B cell (primary cell): Measurements from ENCODE around the gene COPS3.

ENCODE experiments used
- CTCF ChIP-seq: fragments of 200-600 bp; IDR thresholded peaks from one replicate; pipeline ENCODE4 v1.8.0; 2022; ENCODE audit warnings: antibody characterized with exemption, mild to moderate bottlenecking
- EZH2 ChIP-seq: IDR thresholded peaks from 2 replicates; pipeline ENCODE4 v1.6.1; 2012; ENCODE audit warnings: borderline replicate concordance, low read depth, mild to moderate bottlenecking, moderate library complexity, low read length; ENCODE audit not compliant: insufficient read depth, poor library complexity, severe bottlenecking

GRCh38 chr17:17324616-17325015 is 43.6 kb upstream of the COPS3 start:
- TF ChIP-seq CTCF = no peak
- no peak for TF ChIP-seq EZH2
